Testis (tissue), 2 donors: Measurements from ENCODE around the gene MEGF6.

Experiments used
- CTCF ChIP-seq, 3 experiments: fragments of 450-650 bp in 2 of 3; fragments of 200-600 bp in 1 of 3; sonication (generic) in 1 of 3; IDR thresholded peaks; one replicate each; pipeline ENCODE4 v1.5.1; 2016 to 2019; ENCODE audit warnings: antibody characterized with exemption in 3 of 3, mild to moderate bottlenecking in 2 of 3, moderate library complexity in 1 of 3
- POLR2A ChIP-seq: fragments of 450-650 bp; IDR thresholded peaks from one replicate; pipeline ENCODE4 v1.6.1; 2017; ENCODE audit warnings: antibody characterized with exemption, mild to moderate bottlenecking, moderate library complexity

DNA sequence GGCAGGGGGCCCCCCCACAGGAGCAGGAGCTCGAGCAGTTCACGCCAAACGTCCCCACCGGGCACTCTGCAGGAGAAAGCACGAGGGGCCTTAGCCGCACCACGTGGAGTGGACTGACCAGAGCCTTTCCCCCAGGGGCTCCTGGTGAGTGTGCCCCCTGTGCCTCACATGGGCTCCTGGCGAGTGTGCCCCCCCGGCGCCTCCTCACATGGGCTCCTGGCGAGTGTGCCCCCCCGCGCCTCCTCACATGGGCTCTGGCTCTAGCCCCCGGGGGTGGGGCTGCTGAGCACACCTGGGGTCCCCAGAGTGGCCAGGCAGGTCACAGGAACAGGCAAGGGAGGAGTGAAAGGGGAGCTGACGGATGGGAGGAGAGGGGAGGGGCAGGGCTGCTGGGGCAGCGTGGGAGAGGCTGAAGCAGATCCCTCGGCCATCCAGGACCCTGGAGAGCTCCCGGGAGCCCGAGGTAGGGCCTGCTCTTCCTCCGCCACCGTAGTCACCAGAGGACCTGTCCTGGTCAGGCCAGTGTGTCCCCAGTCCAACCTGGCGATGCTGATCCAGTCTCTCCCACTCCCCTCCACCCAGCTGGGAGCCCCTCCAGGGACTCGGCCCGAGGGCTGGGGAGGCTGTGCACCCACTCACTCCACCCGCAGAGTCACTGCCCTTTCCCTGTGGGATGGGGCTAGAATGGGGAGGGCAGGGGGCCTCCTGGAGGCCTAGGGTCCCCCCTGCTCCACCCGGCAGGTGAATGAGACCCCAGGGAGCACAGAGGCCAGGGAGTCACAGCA, 109.3 kb downstream of the MEGF6 start:
- TF ChIP-seq CTCF (IDR thresholded peaks at IDR 0.05) (no peak), POLR2A (no peak)
